Osteoblast (primary cell): ENCODE results near the gene TNNI3K. TPM values are rescaled to one million over a fixed set of nuclear protein-coding genes. Genes with fewer than 3 reads are reported as not detected.

Experiments
- DNase-seq: peaks from one replicate; pipeline ENCODE4 v3.0.0; 2011; ENCODE audit warnings: low spot score, mixed read lengths; ENCODE audit not compliant: insufficient read length; ENCODE audit errors: missing footprints
- H2AFZ ChIP-seq: 2 replicates; pipeline ENCODE4 v1.6.0; 2011; ENCODE audit warnings: mild to moderate bottlenecking, low read length
- H3K27ac ChIP-seq: 2 replicates; pipeline ENCODE4 v1.5.1; 2011; ENCODE audit warnings: mild to moderate bottlenecking, low read depth, low read length, moderate library complexity
- H3K27me3 ChIP-seq: 2 replicates; pipeline ENCODE4 v1.6.0; 2012; ENCODE audit warnings: mild to moderate bottlenecking, control low read depth, inconsistent platforms, low read length, moderate library complexity; ENCODE audit not compliant: insufficient read depth
- H3K36me3 ChIP-seq: 2 replicates; pipeline ENCODE4 v1.5.1; 2011; ENCODE audit warnings: mild to moderate bottlenecking, low read length, control low read depth, moderate library complexity; ENCODE audit not compliant: insufficient read depth
- H3K4me1 ChIP-seq: 2 replicates; pipeline ENCODE4 v1.5.1; 2011; ENCODE audit warnings: mild to moderate bottlenecking, low read length, control low read depth, moderate library complexity; ENCODE audit not compliant: insufficient read depth
- H3K4me2 ChIP-seq: 2 replicates; pipeline ENCODE4 v1.6.0; 2011; ENCODE audit warnings: mild to moderate bottlenecking, low read length; ENCODE audit not compliant: insufficient read depth
- H3K4me3 ChIP-seq: fragments of 200-600 bp; sonication (generic); 3 replicates; pipeline ENCODE4 v1.5.1; 2012; ENCODE audit warnings: mild to moderate bottlenecking, low read length, inconsistent platforms; ENCODE audit not compliant: insufficient read depth
- H3K79me2 ChIP-seq: 2 replicates; pipeline ENCODE4 v1.6.0; 2012; ENCODE audit warnings: mild to moderate bottlenecking, low read length, control low read depth, inconsistent platforms; ENCODE audit not compliant: insufficient read depth
- H3K9me3 ChIP-seq: 2 replicates; pipeline ENCODE4 v1.5.1; 2011; ENCODE audit warnings: low read depth, low read length, control low read depth
- H4K20me1 ChIP-seq: 2 replicates; pipeline ENCODE4 v1.6.0; 2012; ENCODE audit warnings: mild to moderate bottlenecking, low read length, control low read depth; ENCODE audit not compliant: insufficient read depth
- CTCF ChIP-seq: IDR thresholded peaks from 2 replicates; pipeline ENCODE4 v1.5.1; 2011; ENCODE audit warnings: mild to moderate bottlenecking, low read depth, low read length, moderate library complexity; ENCODE audit errors: extremely low read depth
- total RNA-seq: library from RNA; depleted of rRNA; stranded (reverse); fragments of >200 nt; gene quantifications from 2 replicates; pipeline ENCODE4 v1.2.3, GENCODE V29; 2012

Gene TNNI3K
- total RNA-seq, 1 donor, result 0.72 TPM

GRCh38 chr1:74431531-74431930 is 196.3 kb downstream of the TNNI3K start:
- no peaks in the 10 kb centered on the region for H3K27me3 ChIP-seq
- H3K9me3 ChIP-seq, result no peaks in the 10 kb centered on the region
- no peak overlapping the region for H3K27ac ChIP-seq
- H3K36me3 ChIP-seq, result no peaks in the 10 kb centered on the region
- H4K20me1 ChIP-seq, result no peaks in the 10 kb centered on the region
- no peak for TF ChIP-seq CTCF
- H2AFZ ChIP-seq, result no peak overlapping the region
- H3K4me1 ChIP-seq, result no peaks in the 10 kb centered on the region
- no peaks in the 10 kb centered on the region for H3K79me2 ChIP-seq
- H3K4me2 ChIP-seq, result no peak overlapping the region
- H3K4me3 ChIP-seq, result no peak overlapping the region
- DNase-seq, result no peak

- TF ChIP-seq CTCF, result no peak
- no peak overlapping the region for H3K4me3 ChIP-seq
Observed at GRCh38 chr1:74432325-74432724, 197.1 kb downstream of the TNNI3K start.

GRCh38 chr1:74434321-74434720 is 199.1 kb downstream of the TNNI3K start:
- Histone ChIP-seq H3K36me3 (no peaks in the 10 kb centered on the region), H3K79me2 (no peaks in the 10 kb centered on the region), H3K4me1 (no peaks in the 10 kb centered on the region), H3K4me2 (no peak overlapping the region), H3K27me3 (no peaks in the 10 kb centered on the region), H3K9me3 (no peaks in the 10 kb centered on the region), H4K20me1 (no peaks in the 10 kb centered on the region), H2AFZ (no peak overlapping the region), H3K4me3 (no peak overlapping the region), H3K27ac (no peak overlapping the region)
- TF ChIP-seq CTCF, result no peak
- no peak for DNase-seq

More at GRCh38 chr1:74432325-74432724, 197.1 kb downstream of the TNNI3K start:
- Histone ChIP-seq H3K9me3 (no peaks in the 10 kb centered on the region), H3K4me1 (no peaks in the 10 kb centered on the region), H3K27me3 (no peaks in the 10 kb centered on the region), H3K27ac (no peak overlapping the region), H3K4me2 (no peak overlapping the region), H3K79me2 (no peaks in the 10 kb centered on the region), H3K36me3 (no peaks in the 10 kb centered on the region), H4K20me1 (no peaks in the 10 kb centered on the region), H2AFZ (no peak overlapping the region)
- no peak for DNase-seq

- H4K20me1 ChIP-seq, result no peaks in the 10 kb centered on the region
- TF ChIP-seq CTCF, result no peak
- no peak overlapping the region for H3K4me2 ChIP-seq
- H3K4me3 ChIP-seq, result no peak overlapping the region
- no peak overlapping the region for H3K27ac ChIP-seq
- H2AFZ ChIP-seq, result no peak overlapping the region
- no peaks in the 10 kb centered on the region for H3K36me3 ChIP-seq
- H3K27me3 ChIP-seq, result no peaks in the 10 kb centered on the region
- DNase-seq, result no peak
- H3K4me1 ChIP-seq, result no peaks in the 10 kb centered on the region
- H3K9me3 ChIP-seq, result no peaks in the 10 kb centered on the region
- H3K79me2 ChIP-seq, result no peaks in the 10 kb centered on the region
Observed at GRCh38 chr1:74436078-74436477, 200.9 kb downstream of the TNNI3K start.
